Renal cortical epithelial cell (primary cell): ENCODE data around the gene PRKG1. TPM values are rescaled to one million over a fixed set of nuclear protein-coding genes. Genes with fewer than 3 reads are reported as not detected.

Source experiments
- DNase-seq: peaks from one replicate; pipeline ENCODE4 v3.0.0-alpha.2; 2011; ENCODE audit warnings: low read depth
- total RNA-seq: library from RNA; depleted of rRNA; stranded (reverse); fragments of >200 nt; gene quantifications from 2 replicates; pipeline ENCODE4 v1.2.3, GENCODE V29; 2014

PRKG1 gene
- total RNA-seq, result 1.0 and 2.3 TPM in 2 replicates

DNA sequence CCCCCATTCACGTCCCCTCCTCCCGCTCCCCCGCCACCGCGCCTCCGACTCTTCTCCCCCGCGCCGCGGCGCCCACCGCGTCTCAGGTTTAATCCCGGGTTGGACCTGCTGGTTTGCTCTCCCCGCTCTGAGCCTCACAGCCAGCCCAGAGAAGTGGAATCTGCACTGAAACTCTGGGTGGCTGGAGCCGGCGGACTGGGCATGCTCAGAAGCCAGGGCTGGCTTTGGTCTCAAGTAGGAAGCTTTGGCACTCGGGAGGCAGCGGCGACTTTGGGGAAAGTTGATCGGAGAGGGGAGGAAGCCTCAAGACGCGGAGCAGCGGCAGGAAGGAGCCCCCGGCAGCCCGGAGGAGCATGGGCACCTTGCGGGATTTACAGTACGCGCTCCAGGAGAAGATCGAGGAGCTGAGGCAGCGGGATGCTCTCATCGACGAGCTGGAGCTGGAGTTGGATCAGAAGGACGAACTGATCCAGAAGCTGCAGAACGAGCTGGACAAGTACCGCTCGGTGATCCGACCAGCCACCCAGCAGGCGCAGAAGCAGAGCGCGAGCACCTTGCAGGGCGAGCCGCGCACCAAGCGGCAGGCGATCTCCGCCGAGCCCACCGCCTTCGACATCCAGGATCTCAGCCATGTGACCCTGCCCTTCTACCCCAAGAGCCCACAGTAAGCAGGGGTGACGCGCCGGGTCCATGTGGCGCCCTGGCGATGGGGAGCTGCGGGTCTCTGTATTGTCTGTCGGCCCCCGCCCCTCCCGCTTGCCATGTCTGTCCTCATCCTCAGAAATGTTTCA lies at the start of gene PRKG1:
PRKG1 (plus strand) TSS at position 250 of the 791 bp plus-strand sequence.
- peak; percentile 42 for DNase-seq

DNA sequence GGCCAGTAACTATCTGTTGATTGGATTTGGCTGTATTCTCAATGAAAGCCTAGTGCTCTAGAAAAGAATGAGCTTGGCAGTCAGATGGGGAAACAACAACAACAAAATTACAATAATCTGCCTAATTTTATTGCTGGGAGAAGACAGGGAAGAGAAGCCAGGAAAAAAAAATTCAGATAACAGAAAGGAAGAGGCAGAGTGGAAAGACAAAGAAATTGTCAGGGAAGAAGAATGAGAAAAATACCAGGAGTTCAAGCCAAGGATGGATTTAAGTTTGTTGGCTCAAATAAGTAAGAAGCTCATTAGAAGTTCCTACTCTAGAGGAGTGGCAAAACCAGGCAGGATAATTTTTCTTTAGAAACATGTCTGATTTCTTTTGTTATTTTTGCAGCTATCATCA lies 45.9 kb upstream of the PRKG1 start:
- DNase-seq, result no peak

DNA sequence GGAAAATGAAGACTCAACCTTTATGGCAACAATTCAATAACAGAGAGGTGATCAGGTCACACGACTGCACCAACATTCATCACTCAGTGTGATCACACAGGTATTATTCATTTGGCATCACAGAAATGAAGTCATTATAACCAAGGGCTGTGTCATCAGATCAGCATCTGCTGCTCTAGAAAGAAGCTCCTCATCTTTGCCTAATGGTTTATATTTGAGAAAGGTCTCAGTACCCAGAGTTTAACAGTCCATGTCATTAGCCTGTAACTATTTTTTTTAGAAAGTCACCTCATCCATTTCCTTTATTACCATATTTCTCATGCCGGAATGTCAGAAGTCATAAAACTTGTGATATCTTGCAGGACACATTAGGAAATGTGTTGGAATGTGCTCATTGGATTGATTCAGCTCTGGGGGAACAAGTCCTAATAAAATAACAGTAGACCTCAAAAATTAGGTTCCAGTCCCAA lies 45.1 kb upstream of the PRKG1 start:
- DNase-seq, result peak; percentile 18

DNA sequence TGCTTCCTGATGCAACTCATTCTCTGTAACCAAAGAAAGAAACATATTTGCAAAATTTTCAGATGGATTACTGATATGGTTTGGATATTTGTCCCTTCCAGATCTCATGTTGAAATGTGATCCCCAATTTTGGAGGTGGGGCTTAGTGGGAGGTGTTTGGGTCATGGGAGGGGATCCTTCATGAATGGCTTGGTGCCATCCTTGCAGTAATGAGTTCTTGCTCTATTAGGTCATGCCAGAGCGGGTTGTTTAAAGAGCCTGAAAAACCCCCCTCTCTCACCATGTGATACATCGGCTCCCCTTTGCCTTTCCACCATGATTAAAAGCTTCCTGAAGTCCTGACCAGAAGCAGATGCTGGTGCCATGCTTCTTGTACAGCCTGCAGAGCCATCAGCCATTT lies 43.8 kb upstream of the PRKG1 start:
- no peak for DNase-seq

DNA sequence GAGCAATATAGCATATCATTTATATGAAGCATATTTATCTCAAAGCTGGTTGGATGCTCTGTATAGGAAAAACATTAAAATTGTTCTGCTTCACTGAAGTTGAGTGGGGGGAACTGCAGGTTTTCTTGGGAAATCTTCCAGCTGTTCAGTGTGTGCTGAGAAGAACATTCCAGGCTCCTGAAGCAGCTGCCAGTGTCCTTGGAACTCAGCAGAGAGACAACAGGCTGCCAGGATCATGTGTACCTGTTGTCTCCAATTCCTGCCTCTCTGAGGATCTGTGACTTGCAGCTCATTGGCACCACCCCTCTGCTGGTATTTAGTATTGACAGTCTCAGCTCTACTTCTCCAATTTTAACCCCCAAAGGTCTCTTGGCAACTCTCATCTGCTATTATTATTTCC lies 42.3 kb upstream of the PRKG1 start:
- DNase-seq, result no peak

DNA sequence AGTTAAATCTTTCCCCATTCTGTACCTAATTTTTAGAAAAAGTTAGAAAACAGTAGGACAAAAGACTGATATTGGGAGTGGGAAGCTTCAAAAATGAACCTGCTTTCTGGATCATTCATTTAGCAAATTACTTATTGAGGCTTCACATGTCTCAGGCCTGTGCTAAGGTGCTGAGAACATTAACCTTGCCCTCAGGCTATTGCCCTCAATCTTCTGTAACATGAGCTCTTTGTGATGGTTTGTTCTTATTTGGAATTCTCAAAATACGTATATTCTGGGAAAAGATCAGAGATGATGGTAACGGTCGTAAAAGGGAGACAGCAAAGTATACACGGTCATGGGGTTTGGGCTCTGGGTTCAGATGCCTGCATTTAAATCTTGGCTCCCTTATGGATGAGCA lies 39.5 kb upstream of the PRKG1 start:
- DNase-seq, result peak; percentile 6

DNA sequence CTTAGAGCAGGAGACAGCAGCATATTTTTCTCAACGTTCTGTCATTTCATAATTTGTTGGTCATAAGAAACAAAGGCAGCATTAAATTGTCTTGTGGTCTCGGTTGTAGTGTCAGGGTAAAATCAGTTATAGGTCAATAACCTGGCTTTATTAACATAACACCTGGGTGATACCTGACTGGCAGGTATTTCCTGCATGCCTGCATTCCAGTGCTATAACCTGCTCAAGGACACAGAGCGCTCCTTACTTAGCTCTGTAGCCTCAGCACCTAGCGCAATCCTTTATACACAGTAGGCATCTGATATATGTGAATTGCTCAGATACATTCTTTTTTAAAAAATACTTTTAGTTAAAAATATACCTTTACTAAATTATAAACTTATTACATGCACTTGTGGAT lies 38.9 kb upstream of the PRKG1 start:
- peak; percentile 5 for DNase-seq

DNA sequence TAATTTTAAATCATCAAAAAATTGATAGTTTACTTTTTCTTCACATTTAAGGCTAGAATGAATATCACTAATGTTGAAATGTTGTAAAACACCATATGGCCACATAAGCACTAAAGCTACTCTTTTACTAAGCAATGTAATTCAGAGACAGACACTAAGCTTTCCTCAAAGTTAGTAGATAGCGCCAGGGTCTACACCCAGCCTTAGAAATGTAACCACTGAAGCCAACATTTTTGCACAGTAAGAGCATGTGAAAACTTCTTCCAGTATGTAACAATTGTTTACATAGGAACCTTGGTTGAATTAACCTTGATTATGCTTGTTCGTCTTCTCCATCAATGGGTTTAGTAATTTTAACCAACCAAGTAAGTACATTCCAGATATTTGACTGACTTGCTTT lies 28.4 kb upstream of the PRKG1 start:
- DNase-seq, result no peak

DNA sequence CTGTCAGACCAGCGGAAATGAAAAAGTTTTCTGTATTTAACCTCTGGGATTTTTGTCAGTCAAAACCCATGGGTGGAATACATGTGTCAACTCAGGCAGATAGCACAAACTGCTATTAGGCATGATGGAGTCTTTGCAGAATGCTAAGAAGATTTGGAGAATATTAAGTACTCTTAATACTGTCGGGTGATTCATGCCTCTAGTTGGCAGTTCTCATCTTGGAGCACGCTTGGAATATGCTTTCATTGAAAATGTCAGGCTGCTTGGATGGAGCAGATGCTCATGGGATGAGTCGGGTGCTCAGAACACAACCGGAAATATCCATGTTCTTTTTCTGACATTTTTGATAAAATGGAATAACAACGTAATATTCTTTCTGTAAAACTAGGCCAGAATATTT lies 27.6 kb upstream of the PRKG1 start:
- no peak for DNase-seq

DNA sequence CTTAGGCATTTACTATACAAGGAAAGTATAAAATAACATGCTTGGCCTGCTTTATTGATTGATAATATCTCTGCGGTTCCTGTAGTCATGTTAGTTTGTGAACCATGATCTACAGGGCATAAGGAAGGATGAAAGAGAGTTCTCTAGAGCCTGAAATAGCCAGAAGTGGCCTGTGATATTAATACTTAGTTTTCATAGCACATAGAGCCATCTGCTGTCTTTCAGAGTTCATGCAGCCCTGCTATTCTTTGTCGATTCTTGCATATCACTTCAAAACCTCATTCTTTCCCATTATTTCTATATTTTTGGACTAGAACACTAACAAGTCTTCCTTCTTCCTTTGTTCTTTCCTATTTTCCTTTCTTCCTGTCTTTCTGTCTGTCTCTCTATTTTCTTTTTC lies 26.4 kb upstream of the PRKG1 start:
- DNase-seq, result no peak

DNA sequence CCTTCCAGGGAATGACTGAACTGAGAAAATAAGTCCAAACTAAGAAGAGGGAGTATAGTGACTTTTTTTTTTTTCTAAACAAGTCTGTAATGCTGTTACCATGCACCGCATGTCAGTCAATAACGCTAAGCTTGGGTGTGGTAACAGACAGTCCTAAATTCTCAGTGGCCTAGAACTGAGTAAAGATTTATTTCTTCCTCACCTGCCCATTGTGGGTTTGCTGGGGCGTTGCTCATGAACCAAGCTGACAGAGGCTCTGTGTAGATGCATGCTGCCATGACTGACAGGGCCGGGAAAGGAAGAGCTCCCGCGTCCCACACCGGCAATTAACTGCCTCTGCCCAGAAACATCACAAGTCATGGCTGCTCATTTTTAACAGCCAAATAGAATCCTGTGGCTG lies 25.5 kb upstream of the PRKG1 start:
- no peak for DNase-seq

DNA sequence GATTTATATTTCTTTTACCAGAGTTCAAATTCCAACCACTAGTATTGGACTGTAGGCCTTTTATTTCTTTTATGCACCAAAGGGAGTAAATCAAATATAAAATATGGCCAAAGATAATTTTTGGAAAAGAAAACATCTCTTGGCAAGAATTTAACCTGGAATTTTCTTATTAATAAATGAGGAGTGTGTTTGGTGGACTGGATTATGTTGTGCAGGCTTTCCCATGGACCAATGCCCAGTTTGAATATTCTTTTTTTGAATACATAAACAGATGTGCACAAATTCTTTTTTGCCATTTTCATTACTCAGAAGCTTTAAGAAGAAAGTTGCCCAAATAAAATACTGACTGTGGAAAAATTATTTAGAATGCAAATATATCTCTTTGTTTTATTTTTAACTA lies 22.1 kb upstream of the PRKG1 start:
- no peak for DNase-seq

DNA sequence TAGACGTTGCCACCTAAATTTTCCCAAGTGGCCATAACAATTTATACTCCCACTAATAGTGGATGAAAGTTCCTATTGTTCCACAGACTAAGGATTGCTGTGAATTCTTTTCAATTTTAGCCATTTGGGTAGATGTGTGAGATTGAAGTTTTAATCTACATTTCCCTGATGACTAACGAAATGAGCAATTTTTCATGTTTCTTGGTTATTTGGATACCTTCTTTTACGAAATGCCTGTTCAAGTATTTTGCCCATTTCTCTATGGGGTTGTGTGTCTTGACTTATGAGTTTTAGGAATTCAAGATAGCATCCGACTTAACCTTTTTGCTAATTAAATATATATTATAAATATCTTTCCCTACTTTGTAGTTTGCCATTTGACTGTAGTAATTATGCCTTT lies 16.4 kb upstream of the PRKG1 start:
- no peak for DNase-seq

DNA sequence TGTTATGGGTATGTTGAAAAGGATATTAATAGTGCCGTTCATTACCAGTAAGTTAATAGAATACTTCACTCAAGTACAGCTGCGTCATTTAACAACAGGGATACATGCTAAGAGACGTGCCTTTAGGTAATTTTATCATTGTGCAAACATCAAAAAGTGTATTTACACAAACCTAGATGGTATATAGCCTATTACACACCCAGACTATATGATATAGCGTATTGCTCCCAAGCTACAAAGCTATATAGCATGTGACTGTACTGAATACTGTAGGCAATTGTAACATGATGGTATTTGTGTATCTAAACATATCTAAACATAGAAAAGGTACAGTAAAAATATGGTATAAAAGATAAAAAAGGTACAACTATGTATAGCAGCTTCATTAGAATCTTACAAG lies 11.1 kb upstream of the PRKG1 start:
- DNase-seq, result no peak

DNA sequence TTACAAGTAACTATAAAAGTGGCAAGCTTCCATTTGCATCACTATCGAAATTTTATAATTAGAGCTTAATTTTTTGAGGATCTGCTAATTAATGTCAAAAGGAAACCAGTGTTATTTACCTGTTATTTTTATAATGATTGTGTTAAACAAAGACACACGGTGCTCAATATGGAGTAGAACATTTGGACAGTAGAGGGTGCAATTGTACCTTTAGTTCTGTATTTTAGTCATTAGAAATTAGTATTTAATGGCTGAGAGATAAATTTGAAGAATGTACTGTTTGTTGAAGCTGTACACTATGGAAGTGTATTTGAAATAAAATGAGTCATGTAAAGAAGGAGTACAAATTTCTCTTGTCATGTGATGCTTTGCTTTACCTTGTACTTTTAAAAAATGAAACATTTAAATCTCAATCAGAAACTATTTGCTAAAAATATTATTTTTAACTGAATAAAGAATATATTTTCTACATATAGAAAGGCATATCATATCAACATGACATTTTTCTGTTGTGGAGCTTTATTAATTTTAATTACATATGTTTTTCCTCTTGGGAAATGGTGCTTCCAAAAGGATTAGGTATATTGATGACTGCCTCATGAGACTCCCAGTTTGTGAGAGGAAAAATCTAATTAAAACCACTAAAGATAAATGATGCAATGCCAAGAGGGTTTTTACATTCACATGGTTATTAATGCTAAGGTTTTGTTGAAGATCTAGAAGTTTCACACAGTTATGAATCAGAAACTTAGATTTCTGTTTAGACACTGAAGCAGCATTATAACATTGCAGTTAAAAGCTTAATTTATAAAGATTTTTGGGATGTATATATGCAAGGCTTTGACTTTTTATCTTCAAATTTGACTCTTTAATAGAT lies 10.4 kb upstream of the PRKG1 start:
- peak; percentile 52 for DNase-seq

DNA sequence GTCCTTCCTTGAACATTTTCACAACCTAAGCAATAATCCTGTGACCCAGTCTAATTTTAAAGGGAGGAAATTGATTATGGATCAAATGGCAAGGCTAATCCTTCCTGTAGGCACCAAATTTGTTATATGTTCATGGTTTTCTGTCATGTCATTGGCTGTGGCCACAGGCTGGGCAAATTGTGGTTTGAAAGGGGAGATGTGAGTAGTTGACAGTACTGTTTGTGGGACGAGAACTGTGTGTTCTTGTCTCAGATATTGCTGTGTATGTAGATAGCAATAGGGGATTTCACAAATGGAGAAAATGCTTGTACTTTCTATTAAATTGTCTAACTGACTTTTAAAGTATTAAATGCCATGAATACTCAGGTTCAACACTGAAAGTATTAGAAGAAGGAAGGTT lies 8.1 kb upstream of the PRKG1 start:
- DNase-seq, result no peak

DNA sequence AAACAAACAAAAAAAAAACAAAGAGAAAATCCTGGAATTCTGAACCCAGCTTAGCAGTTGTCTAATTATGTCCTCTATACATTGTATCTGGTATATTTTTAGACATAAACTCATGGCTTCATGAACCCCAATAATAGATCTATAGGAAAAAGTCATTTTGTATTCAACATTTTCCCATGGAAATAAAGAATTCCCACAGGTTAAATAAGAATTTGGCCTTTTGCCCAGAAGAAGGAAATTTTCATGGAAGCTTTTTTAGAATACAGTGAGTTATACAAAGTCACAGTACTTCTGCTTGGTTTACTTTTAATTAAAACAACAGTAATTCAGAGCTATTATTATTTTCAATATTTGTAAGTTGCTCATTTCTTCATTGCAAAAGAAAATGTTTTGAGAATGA lies 2.1 kb upstream of the PRKG1 start:
- DNase-seq, result no peak

DNA sequence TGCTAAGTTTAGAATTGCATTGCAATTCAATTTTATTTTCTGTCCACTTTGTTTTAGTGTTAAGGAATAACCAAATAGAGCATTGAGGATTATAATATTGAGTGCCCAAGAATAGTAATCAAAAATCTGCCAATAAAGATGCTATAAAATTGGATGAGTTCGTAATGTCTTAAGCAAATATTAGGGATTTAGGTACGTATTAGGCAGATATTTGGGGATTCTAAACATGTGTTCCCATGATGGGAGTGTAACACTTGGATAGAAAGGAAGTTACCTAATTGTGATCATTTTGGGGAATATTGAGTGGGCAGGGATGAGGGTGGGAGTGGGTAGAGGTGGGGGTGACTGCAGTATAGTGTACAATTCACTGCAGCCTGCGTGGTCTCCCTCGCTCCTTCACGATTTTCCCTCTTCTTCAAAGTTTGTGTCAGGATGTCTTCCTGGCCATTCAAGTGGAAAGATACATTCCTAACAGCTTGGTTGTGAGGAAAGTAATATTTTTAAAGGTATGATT lies 1.3 kb upstream of the PRKG1 start:
- no peak for DNase-seq

DNA sequence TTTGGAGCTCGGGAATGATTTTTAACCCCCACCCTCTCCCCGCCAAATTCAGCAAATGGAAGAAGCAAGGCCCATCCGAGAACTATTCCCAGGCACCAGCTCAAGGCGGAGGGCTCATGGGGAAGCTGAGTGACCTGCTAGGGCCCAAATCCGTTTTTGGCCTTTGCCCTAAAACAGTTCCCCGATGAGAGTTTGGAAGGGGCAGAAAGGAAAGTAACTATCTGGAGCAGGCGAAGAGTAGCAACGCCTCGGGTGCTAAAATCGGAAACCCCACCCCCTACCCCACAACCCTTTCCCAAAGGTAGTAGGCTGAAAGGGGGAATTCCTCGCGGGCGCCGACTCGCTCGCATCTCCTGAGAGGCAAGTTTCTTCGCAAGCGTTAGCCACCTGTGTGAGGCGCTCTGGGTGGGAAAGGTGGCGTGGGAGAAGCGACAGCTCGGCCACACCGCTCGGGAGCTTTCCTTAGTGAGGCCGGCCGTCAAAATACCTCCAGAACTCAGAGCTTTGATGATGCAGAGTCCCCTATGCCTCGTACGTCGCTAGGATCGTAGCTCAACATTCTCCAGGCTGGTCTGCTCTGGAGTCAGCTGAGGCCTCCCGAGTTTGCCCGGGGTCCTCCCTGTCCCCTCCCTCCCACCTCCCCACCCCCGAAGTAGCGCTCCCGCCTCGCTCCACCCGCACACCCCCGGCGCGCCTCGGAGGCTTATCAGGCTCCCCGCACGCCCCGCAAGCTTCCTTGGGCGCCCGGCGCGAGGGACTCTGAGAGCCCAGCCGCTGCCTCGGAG lies 642 bp upstream of the PRKG1 start:
- DNase-seq, result no peak

DNA sequence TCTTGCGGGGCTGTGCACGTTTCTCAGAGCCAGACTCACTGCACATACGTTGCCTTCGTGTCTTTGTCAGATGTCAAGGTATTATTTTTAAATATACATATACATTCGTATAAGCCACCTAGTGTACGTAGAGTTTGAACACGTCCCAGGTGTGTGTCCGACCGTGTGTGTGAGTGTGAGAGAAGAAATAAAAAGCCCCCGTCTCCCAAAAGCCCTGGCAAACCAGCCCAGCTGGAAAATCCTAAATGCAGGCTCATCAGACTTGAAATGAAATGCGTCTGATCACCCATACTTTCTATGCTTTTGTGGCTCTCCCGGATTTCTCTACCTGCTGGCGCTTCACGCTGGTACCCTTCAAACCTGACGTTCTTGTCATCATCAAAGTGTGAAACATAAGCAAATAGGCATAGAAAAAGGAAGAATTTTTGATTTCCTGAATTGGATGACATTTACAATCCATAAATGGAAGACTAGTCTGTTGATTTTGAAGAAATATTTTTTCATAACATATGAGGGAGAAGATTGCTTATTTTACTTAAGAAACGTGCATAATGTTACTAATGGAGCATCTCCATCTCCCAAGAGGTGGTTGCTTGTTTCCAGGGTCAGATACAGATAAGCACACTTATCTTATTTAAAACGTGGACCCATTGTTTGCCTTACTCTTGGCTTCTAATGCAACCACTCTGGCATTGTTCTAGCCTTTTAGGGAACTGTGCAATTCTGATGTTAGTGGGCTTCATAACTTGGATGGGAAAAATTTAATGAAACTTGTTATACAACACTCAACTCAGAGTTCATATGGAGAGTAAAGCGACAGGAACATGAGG lies 971 bp downstream of the PRKG1 start:
- DNase-seq, result no peak

DNA sequence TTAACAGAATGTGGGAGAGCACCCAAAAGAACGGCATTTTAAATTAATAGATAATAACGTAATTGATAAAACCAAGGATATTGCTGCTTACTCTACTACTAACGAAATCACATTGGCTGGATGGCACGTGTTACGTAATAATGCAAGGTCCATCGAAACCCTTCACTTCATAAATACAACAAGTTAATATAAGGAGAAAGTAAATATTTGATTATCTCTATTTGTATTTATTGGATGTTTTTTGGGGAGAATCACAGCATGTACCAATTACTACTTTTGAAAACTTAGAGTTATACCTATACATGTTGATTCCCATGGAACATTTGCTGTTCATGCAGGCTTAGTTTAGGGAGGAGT lies 1.6 kb downstream of the PRKG1 start:
- no peak for DNase-seq
